ENCODE results near the gene LAYN. TPM values are rescaled to one million over a fixed set of nuclear protein-coding genes. Genes with fewer than 3 reads are reported as not detected.

The LAYN gene
- total RNA-seq, 1 experiment from 2014 or later, result 0.47 TPM

DNA sequence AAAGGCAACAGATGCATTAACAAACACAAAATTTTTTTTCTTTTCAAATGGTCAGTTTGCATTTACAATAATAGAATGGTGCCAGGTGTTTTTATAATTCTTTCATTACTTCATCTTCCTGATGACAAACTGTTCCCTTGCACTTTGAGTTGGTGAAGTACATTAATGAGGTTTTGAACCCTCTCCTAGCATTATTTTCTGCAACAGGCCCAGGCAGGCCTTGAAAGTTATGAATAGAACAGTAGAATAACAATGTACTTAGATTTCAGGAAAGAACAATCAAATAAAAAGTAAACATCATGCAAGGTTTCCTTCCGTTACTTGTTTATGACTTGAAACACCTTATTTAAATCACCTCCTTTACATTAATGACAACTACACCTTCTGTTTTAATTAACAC lies 37.9 kb upstream of the LAYN start:
- Mint-ChIP-seq H3K4me1 (ENCODE audit: low read depth, unreplicated experiment) (peaks cover 10% of the 10 kb centered on the region), H3K9me3 (ENCODE audit: low read depth, unreplicated experiment) (no peaks in the 10 kb centered on the region), H3K27ac (ENCODE audit: unreplicated experiment) (no peak overlapping the region), H3K36me3 (ENCODE audit: insufficient read depth, unreplicated experiment) (no peaks in the 10 kb centered on the region), H3K4me3 (ENCODE audit: low read depth, unreplicated experiment) (no peak overlapping the region), H3K27me3 (ENCODE audit: unreplicated experiment) (peaks cover 4% of the 10 kb centered on the region)
- TF ChIP-seq, protein P1, sequence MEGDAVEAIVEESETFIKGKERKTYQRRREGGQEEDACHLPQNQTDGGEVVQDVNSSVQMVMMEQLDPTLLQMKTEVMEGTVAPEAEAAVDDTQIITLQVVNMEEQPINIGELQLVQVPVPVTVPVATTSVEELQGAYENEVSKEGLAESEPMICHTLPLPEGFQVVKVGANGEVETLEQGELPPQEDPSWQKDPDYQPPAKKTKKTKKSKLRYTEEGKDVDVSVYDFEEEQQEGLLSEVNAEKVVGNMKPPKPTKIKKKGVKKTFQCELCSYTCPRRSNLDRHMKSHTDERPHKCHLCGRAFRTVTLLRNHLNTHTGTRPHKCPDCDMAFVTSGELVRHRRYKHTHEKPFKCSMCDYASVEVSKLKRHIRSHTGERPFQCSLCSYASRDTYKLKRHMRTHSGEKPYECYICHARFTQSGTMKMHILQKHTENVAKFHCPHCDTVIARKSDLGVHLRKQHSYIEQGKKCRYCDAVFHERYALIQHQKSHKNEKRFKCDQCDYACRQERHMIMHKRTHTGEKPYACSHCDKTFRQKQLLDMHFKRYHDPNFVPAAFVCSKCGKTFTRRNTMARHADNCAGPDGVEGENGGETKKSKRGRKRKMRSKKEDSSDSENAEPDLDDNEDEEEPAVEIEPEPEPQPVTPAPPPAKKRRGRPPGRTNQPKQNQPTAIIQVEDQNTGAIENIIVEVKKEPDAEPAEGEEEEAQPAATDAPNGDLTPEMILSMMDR (IDR thresholded peaks at IDR 0.05; ENCODE audit: unreplicated experiment), result no peak
- DNase-seq, result no peak
- no TSS peak for BruUV-seq (replicated peaks)
- intact Hi-C loops (cut with micrococcal nuclease; ENCODE audit: unreplicated experiment), result no loop called here
- CTCF ChIA-PET, result interaction anchor here (0.6 kb wide), 1 partner anchor 593 kb away, joined by 4 read pairs; no protein-coding TSS in a partner anchor

DNA sequence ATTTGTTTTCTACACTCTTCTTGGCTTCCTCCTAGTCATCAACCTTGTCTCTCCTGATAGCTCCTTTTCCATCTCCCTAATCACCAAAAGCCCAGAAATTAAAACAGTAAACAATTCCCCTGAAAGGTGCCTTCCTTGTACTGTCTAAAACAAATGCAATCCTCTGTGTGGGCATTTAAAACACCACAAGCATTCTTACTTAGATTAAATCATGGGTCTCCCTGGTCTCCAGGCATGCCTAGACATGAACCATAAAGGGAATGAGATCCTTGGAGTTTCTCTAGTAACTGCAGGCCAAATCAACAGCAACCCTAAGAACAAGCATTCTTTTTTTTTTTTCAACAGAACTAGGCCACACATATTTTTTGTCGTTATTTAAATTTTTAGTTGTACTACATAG lies 30.2 kb upstream of the LAYN start:
- H3K9me3 Mint-ChIP-seq (ENCODE audit: low read depth, unreplicated experiment), result no peaks in the 10 kb centered on the region
- intact Hi-C loops (cut with micrococcal nuclease; ENCODE audit: unreplicated experiment), result no loop called here
- no peak overlapping the region for H3K4me3 Mint-ChIP-seq (ENCODE audit: low read depth, unreplicated experiment)
- no peak overlapping the region for H3K27ac Mint-ChIP-seq (ENCODE audit: unreplicated experiment)
- no peaks in the 10 kb centered on the region for H3K36me3 Mint-ChIP-seq (ENCODE audit: insufficient read depth, unreplicated experiment)
- H3K27me3 Mint-ChIP-seq (ENCODE audit: unreplicated experiment), result peaks cover 10% of the 10 kb centered on the region
- CTCF ChIA-PET, result no interaction called here
- BruUV-seq (replicated peaks), result no TSS peak
- H3K4me1 Mint-ChIP-seq (ENCODE audit: low read depth, unreplicated experiment), result no peaks in the 10 kb centered on the region
- no peak for DNase-seq
- TF ChIP-seq, protein P1 (IDR thresholded peaks at IDR 0.05; ENCODE audit: unreplicated experiment), result no peak

DNA sequence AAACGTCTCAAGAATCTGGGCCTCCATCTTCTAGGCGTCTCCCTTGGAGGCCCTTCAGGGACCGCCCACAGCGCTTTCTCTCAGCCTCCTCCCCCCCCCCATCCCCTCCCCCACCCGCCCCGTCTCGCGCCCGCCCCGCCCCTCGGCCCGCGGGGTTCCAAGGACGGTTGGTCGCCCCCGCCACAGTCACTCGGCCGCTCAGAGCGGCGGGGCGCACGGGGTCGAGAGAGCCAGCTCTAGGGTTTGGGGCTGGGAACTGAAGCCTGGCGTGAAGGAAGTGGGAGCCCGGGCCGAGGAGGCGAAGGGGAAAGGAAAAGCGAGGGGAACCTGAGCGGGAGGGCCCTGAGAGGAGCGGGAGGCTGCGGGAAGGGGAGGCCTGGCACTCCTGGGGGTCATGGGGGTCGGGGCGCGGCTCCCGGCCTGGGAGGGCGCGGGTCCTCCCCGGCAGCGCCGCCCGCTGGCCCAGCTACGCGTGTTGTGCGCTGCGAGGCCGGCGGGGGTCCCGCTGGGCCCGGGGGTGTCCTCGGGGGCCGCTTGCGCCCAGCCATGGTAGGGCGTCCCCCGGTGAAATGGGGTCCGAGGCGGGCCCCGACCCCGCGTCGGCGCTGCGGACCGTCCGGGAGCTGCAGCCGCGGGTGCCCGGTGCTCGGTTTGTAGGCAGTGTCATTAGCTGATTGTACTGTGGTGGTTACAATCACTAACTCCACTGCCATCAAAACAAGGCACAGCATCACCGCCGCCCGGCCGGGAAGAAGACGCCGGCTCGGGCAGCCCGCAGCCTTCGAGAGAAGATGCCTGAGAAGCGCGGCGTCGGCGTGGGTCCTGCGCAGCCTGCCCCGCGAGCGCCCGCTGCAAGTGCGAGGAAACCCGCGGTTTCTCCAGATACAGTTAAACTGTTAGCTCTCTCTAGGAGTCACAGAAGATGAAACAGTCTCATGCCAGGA lies 28.0 kb upstream of the LAYN start, which contains the start of gene BTG4:
BTG4 (minus strand) TSS at position 91 of the 944 bp plus-strand sequence. CDS start 13,610 bp downstream, outside the sequence.
- DNase-seq, result peak; percentile 15
- CTCF ChIA-PET, result interaction anchor here (0.6 to 1.6 kb wide), 3 partner anchors 11 to 358 kb away, joined by 3 to 12 read pairs (median 3); no protein-coding TSS in a partner anchor
- BruUV-seq (replicated peaks), result no TSS peak
- Mint-ChIP-seq H3K27ac (ENCODE audit: unreplicated experiment) (peak within 1 kb of the TSS; percentile 38), H3K4me3 (ENCODE audit: low read depth, unreplicated experiment) (peak within 1 kb of the TSS; percentile 65), H3K9me3 (ENCODE audit: low read depth, unreplicated experiment) (no peaks in the 10 kb centered on the region), H3K36me3 (ENCODE audit: insufficient read depth, unreplicated experiment) (no peaks in the 10 kb centered on the region), H3K4me1 (ENCODE audit: low read depth, unreplicated experiment) (no peaks in the 10 kb centered on the region), H3K27me3 (ENCODE audit: unreplicated experiment) (peaks cover 6% of the 10 kb centered on the region)
- TF ChIP-seq, protein P1 (IDR thresholded peaks at IDR 0.05; ENCODE audit: unreplicated experiment), result no peak
- intact Hi-C loops (cut with micrococcal nuclease; ENCODE audit: unreplicated experiment), result loop anchor here (2.0 kb wide), 1 partner anchor 46 kb away; no protein-coding TSS in a partner anchor

DNA sequence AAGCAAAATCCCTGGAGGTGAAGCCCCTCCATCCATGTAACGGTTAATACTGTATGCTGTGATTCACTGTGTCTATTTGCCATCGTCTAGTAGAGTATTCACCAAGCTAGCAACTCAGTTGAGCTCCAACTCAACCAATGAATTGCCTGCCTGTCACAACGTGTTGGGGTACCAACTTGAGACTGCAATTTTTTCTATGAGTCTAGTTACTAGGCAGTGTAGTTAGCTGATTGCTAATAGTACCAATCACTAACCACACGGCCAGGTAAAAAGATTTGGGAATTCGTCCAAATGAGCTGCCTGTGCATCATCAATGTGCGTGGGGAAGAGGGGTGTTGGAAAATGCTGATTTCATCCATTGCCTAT lies 27.3 kb upstream of the LAYN start:
- intact Hi-C loops (cut with micrococcal nuclease; ENCODE audit: unreplicated experiment), result loop anchor here (2.0 kb wide), 1 partner anchor 46 kb away; no protein-coding TSS in a partner anchor
- Mint-ChIP-seq H3K4me1 (ENCODE audit: low read depth, unreplicated experiment) (no peaks in the 10 kb centered on the region), H3K27ac (ENCODE audit: unreplicated experiment) (no peak overlapping the region), H3K4me3 (ENCODE audit: low read depth, unreplicated experiment) (peak overlapping the region; percentile 65), H3K36me3 (ENCODE audit: insufficient read depth, unreplicated experiment) (no peaks in the 10 kb centered on the region), H3K9me3 (ENCODE audit: low read depth, unreplicated experiment) (no peaks in the 10 kb centered on the region), H3K27me3 (ENCODE audit: unreplicated experiment) (no peaks in the 10 kb centered on the region)
- CTCF ChIA-PET, result interaction anchor here (0.6 to 1.6 kb wide), 2 partner anchors 10 to 109 kb away, joined by 3 to 12 read pairs; no protein-coding TSS in a partner anchor
- no TSS peak for BruUV-seq (replicated peaks)
- TF ChIP-seq, protein P1 (IDR thresholded peaks at IDR 0.05; ENCODE audit: unreplicated experiment), result no peak
- DNase-seq, result no peak
